K562 (cell line): ENCODE data around the gene METTL15. TPM values are rescaled to one million over a fixed set of nuclear protein-coding genes. Genes with fewer than 3 reads are reported as not detected.

Experiments used
- ATAC-seq: fragments of 200-7000 bp; cut with Tn5 transposase; 3 replicates; pipeline ENCODE4 v1.9.1; 2020; ENCODE audit warnings: moderate library complexity
- BruUV-seq: library from RNA; stranded (reverse); fragments of 400-500 nt; replicated peaks from 2 replicates; lab custom pipeline; 2021; lab: Mats Ljungman, UMichigan
- CTCF ChIA-PET: fragments of 300-600 bp; formaldehyde crosslinking; extraction: SDS; loops from one replicate; lab custom pipeline; 2021; ENCODE audit warnings: low intra/inter-chr PET ratio; lab: Yijun Ruan, JAX
- POLR2A ChIA-PET: fragments of 300-600, 350-650 bp; sonication (Branson Sonifier 250); formaldehyde crosslinking; extraction: SDS; loops from one replicate; lab custom pipeline; 2021; ENCODE audit warnings: antibody characterized with exemption, inconsistent platforms; lab: Yijun Ruan, JAX
- DNase-seq, 4 experiments: peaks; one replicate each; pipeline versions ENCODE4 v3.0.0 to v3.0.0-alpha.2; 2011 to 2018; ENCODE audit warnings: low spot score in 3 of 4, mixed read lengths in 3 of 4; ENCODE audit errors: extremely low read depth in 1 of 4
- FAIRE-seq: peaks from 2 replicates; lab custom pipeline; 2011; peaks lifted over from hg19 to GRCh38; lab: Jason Lieb, UNC
- H2AFZ ChIP-seq: 2 replicates; pipeline ENCODE4 v1.6.0; 2011; ENCODE audit warnings: low read depth, low read length, control low read depth, inconsistent platforms
- H3K27ac ChIP-seq: fragments of 200-600 bp; 3 replicates; pipeline ENCODE4 v1.8.0; 2011; ENCODE audit warnings: low read depth, mild to moderate bottlenecking, control low read depth, inconsistent platforms, low read length, moderate library complexity, mixed read lengths; ENCODE audit errors: extremely low read depth
- H3K27me3 ChIP-seq, 2 experiments: fragments of 300-600 bp in 1 of 2; 2 replicates in 1 of 2; 3 replicates in 1 of 2; pipeline versions ENCODE4 v1.6.0 to v1.8.0; 2011; ENCODE audit warnings: inconsistent platforms in 2 of 2, low read length in 2 of 2, mild to moderate bottlenecking in 1 of 2, mixed read lengths in 1 of 2, moderate library complexity in 1 of 2; ENCODE audit not compliant: control insufficient read depth in 2 of 2, insufficient read depth in 2 of 2
- H3K36me3 ChIP-seq: fragments of 300-600 bp; 3 replicates; pipeline ENCODE4 v1.8.0; 2011; ENCODE audit warnings: mild to moderate bottlenecking, low read length, inconsistent platforms; ENCODE audit not compliant: control insufficient read depth, insufficient read depth
- H3K4me1 ChIP-seq, 2 experiments: fragments of 200-600 bp in 1 of 2; replicated peaks in 1 of 2; 2 replicates in 1 of 2; 3 replicates in 1 of 2; pipeline versions ENCODE4 v1.5.1 to v1.8.0; 2011; ENCODE audit warnings: inconsistent platforms in 2 of 2, low read length in 2 of 2, mild to moderate bottlenecking in 1 of 2, mixed read lengths in 1 of 2, moderate library complexity in 1 of 2; ENCODE audit not compliant: control insufficient read depth in 2 of 2, insufficient read depth in 2 of 2
- H3K4me2 ChIP-seq: 2 replicates; pipeline ENCODE4 v1.6.1; 2011; ENCODE audit warnings: low read length, control low read depth, inconsistent platforms, mixed read lengths; ENCODE audit not compliant: insufficient read depth
- H3K4me3 ChIP-seq: fragments of 200-600 bp; sonication (generic), shearing (Covaris generic); 2 replicates; pipeline ENCODE4 v1.5.1; 2016; ENCODE audit warnings: control low read depth, inconsistent platforms
- H3K79me2 ChIP-seq: fragments of 200-600 bp; 3 replicates; pipeline ENCODE4 v1.8.0; 2011; ENCODE audit warnings: low read length, inconsistent platforms; ENCODE audit not compliant: control insufficient read depth, insufficient read depth
- H3K9ac ChIP-seq, 2 experiments: 2 replicates each; pipeline versions ENCODE4 v1.6.0 to v1.6.1; 2011; ENCODE audit warnings: low read depth in 2 of 2, low read length in 2 of 2, control low read depth in 1 of 2, inconsistent platforms in 1 of 2, mild to moderate bottlenecking in 1 of 2, mixed read lengths in 1 of 2; ENCODE audit not compliant: insufficient read depth in 1 of 2
- H3K9me1 ChIP-seq: one replicate; pipeline ENCODE4 v1.6.0; 2011; ENCODE audit warnings: inconsistent platforms, mild to moderate bottlenecking, low read length, moderate library complexity; ENCODE audit not compliant: control insufficient read depth, insufficient read depth
- H3K9me3 ChIP-seq: replicated peaks from 2 replicates; pipeline ENCODE4 v1.5.1; 2011; ENCODE audit warnings: low read depth, low read length, inconsistent platforms; ENCODE audit not compliant: control insufficient read depth, insufficient read depth
- H4K20me1 ChIP-seq: replicated peaks from 2 replicates; pipeline ENCODE4 v1.6.1; 2011; ENCODE audit warnings: low read length, inconsistent platforms, mixed read lengths; ENCODE audit not compliant: control insufficient read depth, insufficient read depth
- ARID1B ChIP-seq: fragments of 450-650 bp; IDR thresholded peaks from 2 replicates; pipeline ENCODE4 v1.6.1; 2016; ENCODE audit warnings: antibody characterized with exemption, mild to moderate bottlenecking, inconsistent platforms
- ETV6 ChIP-seq, 3 experiments: fragments of 150-350 bp in 1 of 3; sonication (generic) in 1 of 3; formaldehyde crosslinking in 1 of 3; IDR thresholded peaks; 2 replicates each; pipeline versions ENCODE4 v1.6.1 to v1.8.0; 2014 to 2022; ENCODE audit warnings: borderline replicate concordance in 2 of 3, low read depth in 2 of 3, antibody characterized with exemption in 1 of 3, low read length in 1 of 3, mild to moderate bottlenecking in 1 of 3, missing genetic modification reagents in 1 of 3
- SMARCC2 ChIP-seq: fragments of 450-650 bp; IDR thresholded peaks from 2 replicates; pipeline ENCODE4 v1.6.1; 2017; ENCODE audit warnings: antibody characterized with exemption, moderate library complexity, mild to moderate bottlenecking, low read depth
- ZNF3 ChIP-seq: fragments of 250-450 bp; sonication (Bioruptor Pico); IDR thresholded peaks from 2 replicates; pipeline ENCODE4 v1.5.0; 2021; ENCODE audit warnings: mild to moderate bottlenecking, moderate library complexity
- WGBS: fragments of 100-300 bp; shearing (Covaris generic); methylation state at CpG from one replicate; pipeline ENCODE4 v1.1.6; 2016; ENCODE audit warnings: low coverage, mixed read lengths; ENCODE audit not compliant: insufficient coverage; ENCODE audit errors: missing lambda C conversion rate; 5-methylcytosine and 5-hydroxymethylcytosine counted together
- in situ Hi-C: fragments of 300-500 bp; cut with MboI; formaldehyde crosslinking; loops from 4 replicates; pipeline ENCODE4 v1.15.0; 2018; ENCODE audit warnings: inconsistent platforms, mixed read lengths
- intact Hi-C: fragments of 100-400 bp; cut with micrococcal nuclease; formaldehyde crosslinking; loops from 2 replicates; pipeline ENCODE4 v1.14.2; 2022
- polyA plus RNA-seq, 8 experiments: library from polyadenylated mRNA; depleted of rRNA in 4 of 8; stranded (reverse) in 5 of 8; unstranded in 3 of 8; fragments of >200 nt; fragmentation: Nextera tagmentation in 2 of 8; fragmentation: Illumina TruSeq in 1 of 8; extraction: Ambion mirVana in 2 of 8; extraction: Trizol in 1 of 8; gene quantifications; 2 replicates each; pipeline versions ENCODE4 v1.2.1 to v1.2.3, GENCODE V29; 2011 to 2014; ENCODE audit warnings: inconsistent platforms in 1 of 8, missing spikeins in 1 of 8
- total RNA-seq, 7 experiments: library from RNA; depleted of rRNA in 6 of 7; stranded (reverse); fragments of >200 nt in 6 of 7; fragmentation: Illumina TruSeq in 2 of 7; extraction: Trizol in 2 of 7; gene quantifications; 2 replicates each; pipeline versions ENCODE4 v1.2.1 to v1.2.3, GENCODE V29; 2011 to 2021; ENCODE audit warnings: low replicate concordance in 1 of 7
- TF ChIP-seq, protein P1 (sequence below), 2 experiments: fragments of 450-650 bp; formaldehyde crosslinking in 1 of 2; IDR thresholded peaks; 2 replicates each; pipeline versions ENCODE4 v1.4.0 to v1.6.1; 2014 to 2020; ENCODE audit warnings: mild to moderate bottlenecking in 2 of 2, borderline replicate concordance in 1 of 2, low read depth in 1 of 2
- TF ChIP-seq, protein P2 (sequence below): fragments of 450-650 bp; IDR thresholded peaks from 2 replicates; pipeline ENCODE4 v1.6.1; 2017; ENCODE audit warnings: antibody characterized with exemption

METTL15 gene
- total and polyA plus RNA-seq, 9 of the 15 experiments (the other 6 are each of a cell fraction or from before 2014, with no cell fraction given): 10.7 to 21.7 (median 15.9) TPM

DNA sequence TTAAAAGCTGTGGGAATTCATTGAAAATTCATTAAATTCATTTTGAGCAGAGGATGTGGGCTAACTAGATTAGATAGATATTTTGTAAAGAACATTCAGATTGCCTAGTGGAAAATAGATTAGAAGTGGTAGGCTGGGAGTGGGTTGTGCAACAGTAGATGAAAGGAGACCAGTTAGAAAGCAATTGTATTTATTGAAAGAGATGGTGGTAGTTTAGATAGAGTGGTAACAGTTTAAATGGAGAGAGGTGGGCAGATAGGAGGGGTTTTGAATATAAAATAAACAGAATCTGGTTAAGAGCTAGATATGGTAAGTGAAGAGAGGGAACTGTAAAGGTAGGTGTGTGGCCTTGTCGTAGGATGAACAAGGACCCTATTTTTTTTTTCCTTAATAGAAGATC, 34.5 kb downstream of the METTL15 start (continued):
- TF ChIP-seq ZNF3 (CRISPR knock-in tag): no peak

DNA sequence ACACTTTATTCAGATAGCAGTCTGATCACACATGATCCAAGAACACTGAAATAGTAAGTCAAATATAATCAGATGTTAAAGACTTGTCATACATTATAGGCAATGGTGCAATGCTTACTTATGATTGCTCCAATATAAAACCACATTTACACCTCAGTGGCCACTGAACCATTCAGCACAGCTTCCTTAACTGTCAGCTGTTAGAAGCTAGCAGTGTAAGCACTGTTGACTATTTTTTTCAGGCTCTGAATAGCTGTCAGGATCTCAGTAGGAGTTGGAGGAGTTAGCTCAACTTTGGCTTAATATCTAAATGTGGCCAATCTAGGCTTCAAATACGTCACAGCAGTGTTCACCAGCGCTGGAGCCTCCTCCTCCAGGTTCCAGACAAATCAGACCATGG, 36.6 kb downstream of the METTL15 start:
- Histone ChIP-seq H3K36me3 (no peaks in the 10 kb centered on the region; the same call in 2 of the 3 replicates), H4K20me1 (no peaks in the 10 kb centered on the region), H3K9ac (no peak overlapping the region), H2AFZ (no peak overlapping the region), H3K9me1 (no peaks in the 10 kb centered on the region), H3K79me2 (no peaks in the 10 kb centered on the region), H3K27me3 (no peaks in the 10 kb centered on the region), H3K4me2 (no peak overlapping the region), H3K27ac (no peak overlapping the region), H3K4me3 (no peak overlapping the region), H3K4me1 (no peaks in the 10 kb centered on the region), H3K9me3 (no peaks in the 10 kb centered on the region)
- 100% methylated on average over 2 of the region's 2 CpGs for WGBS
- ChIA-PET POLR2A (interaction anchor here (1.0 to 1.9 kb wide), 2 partner anchors 15 to 17 kb away, joined by 3 to 7 read pairs; no protein-coding TSS in a partner anchor), CTCF (no interaction called here)
- no peak for DNase-seq
- intact Hi-C loops (no loop called here), in situ Hi-C loops (no loop called here)
- no TSS peak for BruUV-seq
- no peak for ATAC-seq
- no peak for FAIRE-seq
- TF ChIP-seq, protein P1, sequence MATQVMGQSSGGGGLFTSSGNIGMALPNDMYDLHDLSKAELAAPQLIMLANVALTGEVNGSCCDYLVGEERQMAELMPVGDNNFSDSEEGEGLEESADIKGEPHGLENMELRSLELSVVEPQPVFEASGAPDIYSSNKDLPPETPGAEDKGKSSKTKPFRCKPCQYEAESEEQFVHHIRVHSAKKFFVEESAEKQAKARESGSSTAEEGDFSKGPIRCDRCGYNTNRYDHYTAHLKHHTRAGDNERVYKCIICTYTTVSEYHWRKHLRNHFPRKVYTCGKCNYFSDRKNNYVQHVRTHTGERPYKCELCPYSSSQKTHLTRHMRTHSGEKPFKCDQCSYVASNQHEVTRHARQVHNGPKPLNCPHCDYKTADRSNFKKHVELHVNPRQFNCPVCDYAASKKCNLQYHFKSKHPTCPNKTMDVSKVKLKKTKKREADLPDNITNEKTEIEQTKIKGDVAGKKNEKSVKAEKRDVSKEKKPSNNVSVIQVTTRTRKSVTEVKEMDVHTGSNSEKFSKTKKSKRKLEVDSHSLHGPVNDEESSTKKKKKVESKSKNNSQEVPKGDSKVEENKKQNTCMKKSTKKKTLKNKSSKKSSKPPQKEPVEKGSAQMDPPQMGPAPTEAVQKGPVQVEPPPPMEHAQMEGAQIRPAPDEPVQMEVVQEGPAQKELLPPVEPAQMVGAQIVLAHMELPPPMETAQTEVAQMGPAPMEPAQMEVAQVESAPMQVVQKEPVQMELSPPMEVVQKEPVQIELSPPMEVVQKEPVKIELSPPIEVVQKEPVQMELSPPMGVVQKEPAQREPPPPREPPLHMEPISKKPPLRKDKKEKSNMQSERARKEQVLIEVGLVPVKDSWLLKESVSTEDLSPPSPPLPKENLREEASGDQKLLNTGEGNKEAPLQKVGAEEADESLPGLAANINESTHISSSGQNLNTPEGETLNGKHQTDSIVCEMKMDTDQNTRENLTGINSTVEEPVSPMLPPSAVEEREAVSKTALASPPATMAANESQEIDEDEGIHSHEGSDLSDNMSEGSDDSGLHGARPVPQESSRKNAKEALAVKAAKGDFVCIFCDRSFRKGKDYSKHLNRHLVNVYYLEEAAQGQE (IDR thresholded peaks at IDR 0.05; ENCODE audit: borderline replicate concordance): no peak
- TF ChIP-seq, protein P1 (CRISPR knock-in tag; IDR thresholded peaks at IDR 0.05; ENCODE audit: low read depth): no peak
- TF ChIP-seq SMARCC2 (no peak), ARID1B (no peak), ETV6 (IDR thresholded peaks at IDR 0.05; ENCODE audit: borderline replicate concordance in 1 of 2, low read depth in 2 of 2, low read length in 1 of 2) (no peak), ETV6 (CRISPR knock-in tag; IDR thresholded peaks at IDR 0.05; ENCODE audit: borderline replicate concordance) (no peak)
- TF ChIP-seq, protein P2, sequence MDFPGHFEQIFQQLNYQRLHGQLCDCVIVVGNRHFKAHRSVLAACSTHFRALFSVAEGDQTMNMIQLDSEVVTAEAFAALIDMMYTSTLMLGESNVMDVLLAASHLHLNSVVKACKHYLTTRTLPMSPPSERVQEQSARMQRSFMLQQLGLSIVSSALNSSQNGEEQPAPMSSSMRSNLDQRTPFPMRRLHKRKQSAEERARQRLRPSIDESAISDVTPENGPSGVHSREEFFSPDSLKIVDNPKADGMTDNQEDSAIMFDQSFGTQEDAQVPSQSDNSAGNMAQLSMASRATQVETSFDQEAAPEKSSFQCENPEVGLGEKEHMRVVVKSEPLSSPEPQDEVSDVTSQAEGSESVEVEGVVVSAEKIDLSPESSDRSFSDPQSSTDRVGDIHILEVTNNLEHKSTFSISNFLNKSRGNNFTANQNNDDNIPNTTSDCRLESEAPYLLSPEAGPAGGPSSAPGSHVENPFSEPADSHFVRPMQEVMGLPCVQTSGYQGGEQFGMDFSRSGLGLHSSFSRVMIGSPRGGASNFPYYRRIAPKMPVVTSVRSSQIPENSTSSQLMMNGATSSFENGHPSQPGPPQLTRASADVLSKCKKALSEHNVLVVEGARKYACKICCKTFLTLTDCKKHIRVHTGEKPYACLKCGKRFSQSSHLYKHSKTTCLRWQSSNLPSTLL: no peak
